ENCODE measurements around the gene RMDN3.

Gene RMDN3

GRCh38 chr15:40759961-40760360 is 4.9 kb upstream of the RMDN3 start (continued):
- TF ChIP-seq BACH2 (CRISPR knock-in tag; IDR thresholded peaks at IDR 0.05; ENCODE audit: borderline replicate concordance) (no peak), ZFP3 (CRISPR knock-in tag; IDR thresholded peaks at IDR 0.05) (no peak), ISL1 (CRISPR knock-in tag; IDR thresholded peaks at IDR 0.05) (no peak), OSR1 (CRISPR knock-in tag; IDR thresholded peaks at IDR 0.05) (no peak), CSDC2 (CRISPR knock-in tag; IDR thresholded peaks at IDR 0.05) (no peak)

GRCh38 chr15:40756938-40757337 is 1.9 kb upstream of the RMDN3 start:
- ATAC-seq, result peak; percentile 55

GRCh38 chr15:40755812-40756208 is 756 bp upstream of the RMDN3 start:
- ATAC-seq, result no peak
- TF ChIP-seq TSHZ2 (CRISPR knock-in tag; IDR thresholded peaks at IDR 0.05), result no peak
- no peak for TF ChIP-seq ZNF8 (CRISPR knock-in tag; IDR thresholded peaks at IDR 0.05)
- no peak for TF ChIP-seq OSR1 (CRISPR knock-in tag; IDR thresholded peaks at IDR 0.05)
- no peak for TF ChIP-seq PPARA (CRISPR knock-in tag; IDR thresholded peaks at IDR 0.05; ENCODE audit: borderline replicate concordance)
- TF ChIP-seq CSRNP3 (CRISPR knock-in tag; IDR thresholded peaks at IDR 0.05), result no peak
- TF ChIP-seq CREB5 (CRISPR knock-in tag; IDR thresholded peaks at IDR 0.05; ENCODE audit: low read depth), result no peak
- TF ChIP-seq GLIS3 (CRISPR knock-in tag; IDR thresholded peaks at IDR 0.05), result no peak
- no peak for TF ChIP-seq CSDC2 (CRISPR knock-in tag; IDR thresholded peaks at IDR 0.05)
- no peak for TF ChIP-seq ARNTL (CRISPR knock-in tag; IDR thresholded peaks at IDR 0.05; ENCODE audit: borderline replicate concordance, low read depth)
- no peak for TF ChIP-seq ZFP30 (CRISPR knock-in tag; IDR thresholded peaks at IDR 0.05)
- no peak for TF ChIP-seq TOX (CRISPR knock-in tag; IDR thresholded peaks at IDR 0.05; ENCODE audit: borderline replicate concordance)
- TF ChIP-seq BACH2 (CRISPR knock-in tag; IDR thresholded peaks at IDR 0.05; ENCODE audit: borderline replicate concordance), result no peak
- TF ChIP-seq TCF4 (CRISPR knock-in tag; IDR thresholded peaks at IDR 0.05; ENCODE audit: borderline replicate concordance), result no peak
- no peak for TF ChIP-seq PATZ1 (CRISPR knock-in tag; IDR thresholded peaks at IDR 0.05; ENCODE audit: borderline replicate concordance)
- no peak for TF ChIP-seq ISL1 (CRISPR knock-in tag; IDR thresholded peaks at IDR 0.05)
- TF ChIP-seq ZFP3 (CRISPR knock-in tag; IDR thresholded peaks at IDR 0.05), result no peak
- no peak for TF ChIP-seq SNAI2 (CRISPR knock-in tag; IDR thresholded peaks at IDR 0.05)
- TF ChIP-seq ZNF565 (CRISPR knock-in tag; conservative IDR thresholded peaks at IDR 0.05; ENCODE audit: low read depth), result no peak

More at GRCh38 chr15:40756938-40757337, 1.9 kb upstream of the RMDN3 start:
- TF ChIP-seq ZNF70 (CRISPR knock-in tag; IDR thresholded peaks at IDR 0.05) (no peak), ZNF8 (CRISPR knock-in tag; IDR thresholded peaks at IDR 0.05) (no peak), ISL1 (CRISPR knock-in tag; IDR thresholded peaks at IDR 0.05) (no peak; the same call in 1 of the 2 replicates), ARNTL (CRISPR knock-in tag; IDR thresholded peaks at IDR 0.05; ENCODE audit: borderline replicate concordance, low read depth) (peak; percentile 75; the same call in 1 of the 2 replicates), ZFP30 (CRISPR knock-in tag; IDR thresholded peaks at IDR 0.05) (no peak), TCF4 (CRISPR knock-in tag; IDR thresholded peaks at IDR 0.05; ENCODE audit: borderline replicate concordance) (peak; percentile 84; the same call in 1 of the 2 replicates), TSHZ2 (CRISPR knock-in tag; IDR thresholded peaks at IDR 0.05) (peak; percentile 55; the same call in 1 of the 2 replicates)
